ENCODE results near the gene ACY1. TPM values are rescaled to one million over a fixed set of nuclear protein-coding genes. Genes with fewer than 3 reads are reported as not detected.

ACY1 gene
- total RNA-seq, 2 experiments from 2014 or later = 74.7 to 75.5 TPM

- Mint-ChIP-seq H3K27ac (no peak overlapping the region), H3K9me3 (no peaks in the 10 kb centered on the region), H3K4me1 (no peaks in the 10 kb centered on the region), H3K27me3 (peaks cover 33% of the 10 kb centered on the region), H3K36me3 (no peaks in the 10 kb centered on the region), H3K4me3 (peak overlapping the region; percentile 33)
- peak; percentile 48 for DNase-seq
These were observed 27.2 kb upstream of the ACY1 start for GRCh38 chr3:51955893-51956770.

- H3K9me3 Mint-ChIP-seq = no peaks in the 10 kb centered on the region
- H3K4me1 Mint-ChIP-seq = no peaks in the 10 kb centered on the region
- no peak for DNase-seq
- H3K27me3 Mint-ChIP-seq = peaks cover 33% of the 10 kb centered on the region
- no peaks in the 10 kb centered on the region for H3K36me3 Mint-ChIP-seq
- no peak overlapping the region for H3K4me3 Mint-ChIP-seq
- no peak overlapping the region for H3K27ac Mint-ChIP-seq
These were observed 25.7 kb upstream of the ACY1 start for GRCh38 chr3:51957520-51958205.

- no peaks in the 10 kb centered on the region for H3K9me3 Mint-ChIP-seq
- DNase-seq = no peak
- H3K4me1 Mint-ChIP-seq = no peaks in the 10 kb centered on the region
- H3K36me3 Mint-ChIP-seq = no peaks in the 10 kb centered on the region
- no peak overlapping the region for H3K27ac Mint-ChIP-seq
- no peak overlapping the region for H3K4me3 Mint-ChIP-seq
- H3K27me3 Mint-ChIP-seq = peaks cover 23% of the 10 kb centered on the region
These were observed 24.5 kb upstream of the ACY1 start for GRCh38 chr3:51958603-51959521.

- Mint-ChIP-seq H3K9me3 (no peaks in the 10 kb centered on the region), H3K4me1 (no peaks in the 10 kb centered on the region), H3K27me3 (peaks cover 15% of the 10 kb centered on the region), H3K36me3 (no peaks in the 10 kb centered on the region), H3K4me3 (no peak overlapping the region), H3K27ac (no peak overlapping the region)
- no peak for DNase-seq
These were observed 23.7 kb upstream of the ACY1 start for GRCh38 chr3:51959651-51960050.

GRCh38 chr3:51960386-51960785 lies 22.9 kb upstream of the ACY1 start:
- DNase-seq = no peak
- H3K27me3 Mint-ChIP-seq = peaks cover 7% of the 10 kb centered on the region
- no peak overlapping the region for H3K27ac Mint-ChIP-seq

GRCh38 chr3:51961011-51961410 lies 22.3 kb upstream of the ACY1 start:
- H3K9me3 Mint-ChIP-seq = no peaks in the 10 kb centered on the region
- H3K4me3 Mint-ChIP-seq = no peak overlapping the region
- no peaks in the 10 kb centered on the region for H3K4me1 Mint-ChIP-seq
- H3K27ac Mint-ChIP-seq = no peak overlapping the region
- DNase-seq = no peak
- peaks cover 6% of the 10 kb centered on the region for H3K27me3 Mint-ChIP-seq
- H3K36me3 Mint-ChIP-seq = no peaks in the 10 kb centered on the region

More at GRCh38 chr3:51960386-51960785, 22.9 kb upstream of the ACY1 start:
- H3K9me3 Mint-ChIP-seq = no peaks in the 10 kb centered on the region
- H3K4me1 Mint-ChIP-seq = no peaks in the 10 kb centered on the region
- no peaks in the 10 kb centered on the region for H3K36me3 Mint-ChIP-seq
- H3K4me3 Mint-ChIP-seq = no peak overlapping the region

GRCh38 chr3:51961602-51962569 lies 21.4 kb upstream of the ACY1 start:
- H3K4me3 Mint-ChIP-seq = no peak overlapping the region

GRCh38 chr3:51962854-51963530 lies 20.3 kb upstream of the ACY1 start:
- H3K4me3 Mint-ChIP-seq = no peak overlapping the region
- no peak overlapping the region for H3K27ac Mint-ChIP-seq
- DNase-seq = no peak
- H3K36me3 Mint-ChIP-seq = no peaks in the 10 kb centered on the region
- no peaks in the 10 kb centered on the region for H3K27me3 Mint-ChIP-seq
- H3K4me1 Mint-ChIP-seq = peaks cover 4% of the 10 kb centered on the region
- no peaks in the 10 kb centered on the region for H3K9me3 Mint-ChIP-seq

More at GRCh38 chr3:51961602-51962569, 21.4 kb upstream of the ACY1 start:
- Mint-ChIP-seq H3K27ac (peak overlapping the region; percentile 66), H3K27me3 (peaks cover 1% of the 10 kb centered on the region), H3K36me3 (no peaks in the 10 kb centered on the region), H3K9me3 (no peaks in the 10 kb centered on the region), H3K4me1 (peaks cover 2% of the 10 kb centered on the region)
- no peak for DNase-seq

GRCh38 chr3:51963951-51964451 lies 19.3 kb upstream of the ACY1 start:
- Mint-ChIP-seq H3K27me3 (no peaks in the 10 kb centered on the region), H3K27ac (no peak overlapping the region), H3K36me3 (no peaks in the 10 kb centered on the region), H3K4me3 (no peak overlapping the region), H3K9me3 (no peaks in the 10 kb centered on the region), H3K4me1 (peaks cover 5% of the 10 kb centered on the region)
- DNase-seq = no peak

GRCh38 chr3:51964521-51964920 lies 18.8 kb upstream of the ACY1 start:
- H3K27me3 Mint-ChIP-seq = no peaks in the 10 kb centered on the region
- no peak overlapping the region for H3K4me3 Mint-ChIP-seq
- H3K27ac Mint-ChIP-seq = no peak overlapping the region
- no peaks in the 10 kb centered on the region for H3K9me3 Mint-ChIP-seq
- no peak for DNase-seq
- no peaks in the 10 kb centered on the region for H3K36me3 Mint-ChIP-seq
- H3K4me1 Mint-ChIP-seq = peaks cover 5% of the 10 kb centered on the region

- H3K9me3 Mint-ChIP-seq = no peaks in the 10 kb centered on the region
- H3K4me1 Mint-ChIP-seq = peaks cover 5% of the 10 kb centered on the region
- peaks cover 1% of the 10 kb centered on the region for H3K36me3 Mint-ChIP-seq
- no peaks in the 10 kb centered on the region for H3K27me3 Mint-ChIP-seq
- no peak for DNase-seq
- no peak overlapping the region for H3K27ac Mint-ChIP-seq
- H3K4me3 Mint-ChIP-seq = peak overlapping the region; percentile 48
These were observed 17.3 kb upstream of the ACY1 start for GRCh38 chr3:51966016-51966415.

GRCh38 chr3:51966486-51966885 lies 16.8 kb upstream of the ACY1 start:
- Mint-ChIP-seq H3K4me3 (peak overlapping the region; percentile 75), H3K9me3 (no peaks in the 10 kb centered on the region), H3K27me3 (no peaks in the 10 kb centered on the region), H3K4me1 (peaks cover 5% of the 10 kb centered on the region), H3K36me3 (peaks cover 2% of the 10 kb centered on the region), H3K27ac (no peak overlapping the region)
- no peak for DNase-seq

- H3K4me3 Mint-ChIP-seq = peak overlapping the region; percentile 75
- H3K27me3 Mint-ChIP-seq = no peaks in the 10 kb centered on the region
- H3K9me3 Mint-ChIP-seq = no peaks in the 10 kb centered on the region
These were observed 16.4 kb upstream of the ACY1 start for GRCh38 chr3:51966922-51967383.

More at GRCh38 chr3:51966922-51967383, 16.4 kb upstream of the ACY1 start:
- no peak for DNase-seq
- Mint-ChIP-seq H3K36me3 (peaks cover 2% of the 10 kb centered on the region), H3K4me1 (peaks cover 5% of the 10 kb centered on the region), H3K27ac (no peak overlapping the region)
